Breast epithelium (tissue), 3 donors: ENCODE measurements around the gene ACP4.

Experiments
- POLR2A ChIP-seq: fragments of 450-650 bp; IDR thresholded peaks from one replicate; pipeline ENCODE4 v1.6.1; 2016; ENCODE audit warnings: antibody characterized with exemption, mild to moderate bottlenecking, moderate library complexity
- POLR2AphosphoS5 ChIP-seq, 3 donors: sonication (generic); formaldehyde crosslinking; IDR thresholded peaks; one replicate each; pipeline ENCODE4 v1.6.1; 2017; ENCODE audit warnings: antibody characterized with exemption in 3 of 3
- TF ChIP-seq, protein P1 (sequence below), 3 donors: fragments of 450-650 bp; IDR thresholded peaks; one replicate each; pipeline ENCODE4 v1.5.1; 2016 to 2017; ENCODE audit warnings: antibody characterized with exemption in 3 of 3, mild to moderate bottlenecking in 3 of 3, moderate library complexity in 3 of 3

DNA sequence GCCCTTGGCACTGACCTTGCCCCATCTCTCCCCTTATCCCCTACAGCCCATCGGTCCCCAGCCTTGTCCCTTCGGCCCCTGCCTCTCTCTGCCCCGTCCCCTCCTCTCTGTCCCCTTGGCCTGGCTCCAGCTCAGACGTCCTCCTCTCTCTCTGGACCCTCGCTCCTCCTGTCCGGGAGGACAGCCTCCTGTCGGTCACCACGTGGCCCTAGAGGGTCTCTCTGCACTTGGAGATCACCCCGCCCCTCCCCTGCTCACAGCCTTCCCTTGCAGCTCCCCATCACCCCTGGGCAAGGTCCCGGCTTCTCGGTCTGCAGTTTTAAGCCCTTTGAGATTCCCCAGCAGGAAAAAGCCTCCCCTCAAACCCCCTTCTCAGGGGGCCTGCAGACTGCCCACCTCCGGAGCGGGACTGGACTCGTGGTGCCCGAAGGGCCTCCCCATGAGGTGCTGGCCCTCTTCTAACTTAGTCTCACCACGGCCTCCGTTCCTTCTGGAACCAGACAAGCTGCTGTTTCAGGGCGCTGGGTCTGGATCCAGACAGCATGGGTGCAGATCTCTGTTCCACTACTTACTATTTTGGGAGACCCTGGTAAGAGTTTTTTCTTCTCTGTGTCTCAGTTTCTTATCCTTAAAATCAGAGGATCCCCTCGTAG lies 46.5 kb downstream of the ACP4 start:
- TF ChIP-seq, protein P1, sequence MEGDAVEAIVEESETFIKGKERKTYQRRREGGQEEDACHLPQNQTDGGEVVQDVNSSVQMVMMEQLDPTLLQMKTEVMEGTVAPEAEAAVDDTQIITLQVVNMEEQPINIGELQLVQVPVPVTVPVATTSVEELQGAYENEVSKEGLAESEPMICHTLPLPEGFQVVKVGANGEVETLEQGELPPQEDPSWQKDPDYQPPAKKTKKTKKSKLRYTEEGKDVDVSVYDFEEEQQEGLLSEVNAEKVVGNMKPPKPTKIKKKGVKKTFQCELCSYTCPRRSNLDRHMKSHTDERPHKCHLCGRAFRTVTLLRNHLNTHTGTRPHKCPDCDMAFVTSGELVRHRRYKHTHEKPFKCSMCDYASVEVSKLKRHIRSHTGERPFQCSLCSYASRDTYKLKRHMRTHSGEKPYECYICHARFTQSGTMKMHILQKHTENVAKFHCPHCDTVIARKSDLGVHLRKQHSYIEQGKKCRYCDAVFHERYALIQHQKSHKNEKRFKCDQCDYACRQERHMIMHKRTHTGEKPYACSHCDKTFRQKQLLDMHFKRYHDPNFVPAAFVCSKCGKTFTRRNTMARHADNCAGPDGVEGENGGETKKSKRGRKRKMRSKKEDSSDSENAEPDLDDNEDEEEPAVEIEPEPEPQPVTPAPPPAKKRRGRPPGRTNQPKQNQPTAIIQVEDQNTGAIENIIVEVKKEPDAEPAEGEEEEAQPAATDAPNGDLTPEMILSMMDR (IDR thresholded peaks at IDR 0.05): no peak
- TF ChIP-seq POLR2A: no peak
- no peak for TF ChIP-seq POLR2AphosphoS5 (IDR thresholded peaks at IDR 0.05)
